ENCODE measurements around the gene TARBP2. TPM values are rescaled to one million over a fixed set of nuclear protein-coding genes. Genes with fewer than 3 reads are reported as not detected.

Gene TARBP2
- total RNA-seq (10 to 100 TPM; 25.9 to 43.7 (median 31.8) TPM), polyA plus RNA-seq (10 to 100 TPM; 29.0 to 57.1 (median 42.7) TPM)
- long read RNA-seq, donor 1, partial matches to known transcripts = 0 of 5 reads
- long read RNA-seq, donor 1, other reads (novel, unspliced or antisense) = 0 of 5 reads
- long read RNA-seq, donor 2, partial matches to known transcripts = 0 of 8 reads
- long read RNA-seq, donor 2, other reads (novel, unspliced or antisense) = 0 of 8 reads

- peak; percentile 99 for DNase-seq
- peaks cover 7 to 69% (median 47%) of the 10 kb centered on the region in 6 donors for H3K4me1 ChIP-seq
- peak within 1 kb of the TSS; percentile 92 to 100 (median 96) for H3K27ac ChIP-seq
- no peaks in the 10 kb centered on the region for H3K9me3 ChIP-seq
- peaks cover 0 to 32% (median 18%) of the 10 kb centered on the region in 6 donors for H3K36me3 ChIP-seq
- intact Hi-C loops (cut with DNase I; ENCODE audit: low total_unique reads) = loop anchor here (10.0 kb wide), 1 partner anchor 46 kb away; the partner anchor contains the start of gene PCBP2
- peak; percentile 85 to 93 (median 88) for TF ChIP-seq POLR2AphosphoS5 (IDR thresholded peaks at IDR 0.05)
- peak in 6 of 11 experiments; percentile 6 to 45 (median 21) for TF ChIP-seq CTCF (IDR thresholded peaks at IDR 0.05 in 8 of 11, conservative IDR thresholded peaks at IDR 0.05 in 3 of 11)
- peak in 2 of 3 donors; percentile 7 to 69 for TF ChIP-seq POLR2A (IDR thresholded peaks at IDR 0.05)
- peak within 1 kb of the TSS; percentile 55 to 87 (median 66) for H3K4me3 ChIP-seq
- 0 to 1% (median 0%) methylated on average over 44 to 74 of the region's 74 CpGs for WGBS, 5 donors
- H3K27me3 ChIP-seq (replicated peaks in 1 of 7) = no peaks in the 10 kb centered on the region
Observed at GRCh38 chr12:53500776-53501614, at the start of gene TARBP2. Gene TARBP2, plus strand, starts transcription at chr12:53501283. Its CDS starts 126 bp downstream, at chr12:53501409.

GRCh38 chr12:53451661-53452158 is 49.4 kb upstream of the TARBP2 start, which contains the start of gene PCBP2:
Gene PCBP2, plus strand, starts transcription at chr12:53452102. Its CDS starts 2,699 bp downstream, at chr12:53454801.
- 0 to 1% (median 0%) methylated on average over 21 to 30 of the region's 32 CpGs for WGBS, 5 donors
- peak within 1 kb of the TSS; percentile 59 to 83 (median 69) for H3K4me3 ChIP-seq
- H3K4me1 ChIP-seq = peaks cover 25 to 61% (median 36%) of the 10 kb centered on the region in 6 donors
- TF ChIP-seq POLR2A (IDR thresholded peaks at IDR 0.05) (peak in 2 of 3 donors; percentile 47 to 64), CTCF (IDR thresholded peaks at IDR 0.05 in 8 of 11, conservative IDR thresholded peaks at IDR 0.05 in 3 of 11) (peak; percentile 87 to 99 (median 95)), POLR2AphosphoS5 (IDR thresholded peaks at IDR 0.05) (peak; percentile 95 to 99 (median 97))
- peak within 1 kb of the TSS; percentile 84 to 97 (median 97) for H3K27ac ChIP-seq
- H3K27me3 ChIP-seq (replicated peaks in 1 of 7) = no peaks in the 10 kb centered on the region
- intact Hi-C loops (cut with DNase I; ENCODE audit: low total_unique reads) = loop anchor here (10.0 kb wide), 1 partner anchor 53 kb away; the partner anchor contains the start of genes NPFF and TARBP2
- H3K36me3 ChIP-seq = peaks cover 10 to 70% (median 45%) of the 10 kb centered on the region in 6 donors
- peak; percentile 100 for DNase-seq
- H3K9me3 ChIP-seq = no peaks in the 10 kb centered on the region

DNA sequence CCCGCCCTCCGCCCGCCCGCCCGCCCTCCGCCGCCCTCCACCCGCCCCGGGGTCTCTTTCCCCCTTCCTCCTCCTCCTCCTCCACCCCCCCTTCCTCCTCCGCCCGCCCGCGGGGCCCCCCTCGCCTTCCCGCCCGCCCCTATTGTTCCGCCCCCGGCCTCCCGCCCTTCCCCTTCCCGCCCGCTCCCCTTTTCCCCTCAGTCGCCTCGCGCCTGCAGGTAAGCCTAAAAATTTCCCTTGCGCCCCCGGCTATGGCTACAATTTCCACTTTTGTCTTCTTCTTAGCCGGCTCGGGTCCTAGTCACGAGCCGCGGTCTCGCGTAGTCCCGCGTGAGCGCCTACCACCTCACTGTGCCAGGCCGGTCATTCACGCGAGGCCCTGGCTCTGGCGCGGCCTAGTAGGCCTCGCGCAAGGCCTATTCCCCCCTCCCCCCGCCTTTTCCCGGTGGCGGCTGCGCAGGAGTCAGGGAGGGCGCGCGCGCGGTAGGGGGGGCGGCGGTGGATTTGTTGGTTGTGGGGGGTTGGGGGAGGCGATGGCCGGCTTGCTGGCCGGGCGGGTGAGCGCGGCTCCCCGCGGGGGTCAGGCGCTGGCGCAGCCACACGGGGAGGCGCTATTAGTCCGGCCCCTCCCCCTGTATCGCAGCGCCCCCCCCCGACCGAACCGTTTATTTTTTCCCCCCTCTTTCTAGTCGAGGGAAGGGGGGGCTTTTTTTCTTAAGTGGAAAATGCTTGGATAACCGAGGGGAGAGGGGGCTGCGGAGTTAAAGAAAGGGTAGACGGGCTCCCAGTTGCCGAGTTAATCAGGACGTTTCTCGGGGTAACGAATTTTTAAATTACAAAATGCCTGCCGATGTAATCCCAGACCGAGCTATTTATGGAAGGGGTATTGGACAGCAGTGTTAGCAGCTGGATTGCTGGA is 48.7 kb upstream of the TARBP2 start:
- Histone ChIP-seq H3K4me1 (peaks cover 25 to 63% (median 37%) of the 10 kb centered on the region in 6 donors), H3K9me3 (no peaks in the 10 kb centered on the region), H3K4me3 (peak overlapping the region; percentile 59 to 83 (median 69)), H3K27ac (peak overlapping the region; percentile 84 to 97 (median 97)), H3K27me3 (replicated peaks in 1 of 7) (no peaks in the 10 kb centered on the region), H3K36me3 (peaks cover 10 to 70% (median 45%) of the 10 kb centered on the region in 6 donors)
- DNase-seq = peak; percentile 95
- 0 to 1% (median 1%) methylated on average over 28 to 68 of the region's 82 CpGs for WGBS, 5 donors
- peak in 2 of 3 donors; percentile 47 to 51 for TF ChIP-seq POLR2AphosphoS5 (IDR thresholded peaks at IDR 0.05)
- TF ChIP-seq POLR2A (IDR thresholded peaks at IDR 0.05) = no peak
- TF ChIP-seq CTCF (IDR thresholded peaks at IDR 0.05 in 8 of 11, conservative IDR thresholded peaks at IDR 0.05 in 3 of 11) = peak in 8 of 11 experiments; percentile 25 to 69 (median 50)
- intact Hi-C loops (cut with DNase I; ENCODE audit: low total_unique reads) = loop anchor here (10.0 kb wide), 1 partner anchor 52 kb away; the partner anchor contains the start of genes NPFF and TARBP2

Measured in spleen (tissue), 13 donors.